IMR-90 (cell line): Measurements from ENCODE around the gene MTA2. TPM values are rescaled to one million over a fixed set of nuclear protein-coding genes. Genes with fewer than 3 reads are reported as not detected.

Experiments used
- ATAC-seq: fragments of 200-7000 bp; cut with Tn5 transposase; 2 replicates; pipeline ENCODE4 v1.9.1; 2020; ENCODE audit warnings: low read depth, mild to moderate bottlenecking, moderate library complexity
- BruUV-seq: library from RNA; stranded (reverse); fragments of 400-500 nt; replicated peaks from 2 replicates; lab custom pipeline; 2021; lab: Mats Ljungman, UMichigan
- CTCF ChIA-PET: fragments of 300-600 bp; formaldehyde crosslinking; extraction: SDS; loops from one replicate; lab custom pipeline; 2021; ENCODE audit warnings: antibody characterized with exemption; lab: Yijun Ruan, JAX
- POLR2A ChIA-PET: fragments of 300-600 bp; sonication (Branson Sonifier 250); formaldehyde crosslinking; loops from one replicate; lab custom pipeline; 2022; ENCODE audit warnings: antibody characterized with exemption; ENCODE audit not compliant: unreplicated experiment; lab: Charles Lee
- DNase-seq: peaks from one replicate; pipeline ENCODE4 v3.0.0; 2013
- H2AFZ ChIP-seq: replicated peaks from 2 replicates; pipeline ENCODE3; 2013; ENCODE audit warnings: low read length, mild to moderate bottlenecking; ENCODE audit not compliant: poor library complexity
- H2AK5ac ChIP-seq: 2 replicates; pipeline ENCODE4 v1.6.1; 2013; ENCODE audit warnings: low read depth, low read length, inconsistent platforms
- H2AK9ac ChIP-seq: replicated peaks from 2 replicates; pipeline ENCODE3; 2013; ENCODE audit warnings: mild to moderate bottlenecking, low read depth, low read length, moderate library complexity; ENCODE audit not compliant: poor library complexity
- H2BK120ac ChIP-seq: 2 replicates; pipeline ENCODE4 v1.6.1; 2013; ENCODE audit warnings: low read depth, low read length, inconsistent platforms
- H2BK15ac ChIP-seq: 3 replicates; pipeline ENCODE4 v1.6.1; 2013; ENCODE audit warnings: low read depth, low read length, inconsistent platforms
- H2BK20ac ChIP-seq: 2 replicates; pipeline ENCODE4 v1.6.1; 2013; ENCODE audit warnings: low read depth, mild to moderate bottlenecking, inconsistent platforms, low read length, moderate library complexity
- H2BK5ac ChIP-seq: 2 replicates; pipeline ENCODE4 v1.6.1; 2013; ENCODE audit warnings: mild to moderate bottlenecking, low read depth, low read length, inconsistent platforms; ENCODE audit not compliant: poor library complexity, severe bottlenecking
- H3K14ac ChIP-seq: replicated peaks from 2 replicates; pipeline ENCODE4 v1.6.1; 2013; ENCODE audit warnings: low read depth, low read length, inconsistent platforms
- H3K18ac ChIP-seq: 2 replicates; pipeline ENCODE4 v1.6.1; 2013; ENCODE audit warnings: low read depth, low read length, control low read depth
- H3K23ac ChIP-seq: 2 replicates; pipeline ENCODE4 v1.6.1; 2013; ENCODE audit warnings: low read depth, low read length, inconsistent platforms
- H3K27ac ChIP-seq: 2 replicates; pipeline ENCODE4 v1.5.1; 2013; ENCODE audit warnings: mild to moderate bottlenecking, control low read depth, low read length; ENCODE audit not compliant: insufficient read depth
- H3K27me3 ChIP-seq: 2 replicates; pipeline ENCODE4 v1.6.1; 2013; ENCODE audit warnings: low read length; ENCODE audit not compliant: control insufficient read depth, insufficient read depth
- H3K36me3 ChIP-seq: 2 replicates; pipeline ENCODE4 v1.6.1; 2013; ENCODE audit warnings: low read length, mixed read lengths; ENCODE audit not compliant: control insufficient read depth, insufficient read depth
- H3K4ac ChIP-seq: 2 replicates; pipeline ENCODE4 v1.6.1; 2013; ENCODE audit warnings: low read depth, low read length, inconsistent platforms
- H3K4me1 ChIP-seq: 2 replicates; pipeline ENCODE4 v1.6.1; 2013; ENCODE audit warnings: low read length, mixed read lengths; ENCODE audit not compliant: control insufficient read depth, insufficient read depth
- H3K4me2 ChIP-seq: 2 replicates; pipeline ENCODE4 v1.6.1; 2013; ENCODE audit warnings: low read depth, mild to moderate bottlenecking, control low read depth, low read length, moderate library complexity
- H3K4me3 ChIP-seq: 2 replicates; pipeline ENCODE4 v1.5.1; 2013; ENCODE audit warnings: low read depth, mild to moderate bottlenecking, control low read depth, low read length, moderate library complexity; ENCODE audit not compliant: insufficient read depth
- H3K56ac ChIP-seq: 2 replicates; pipeline ENCODE4 v1.6.1; 2013; ENCODE audit warnings: low read length, inconsistent platforms; ENCODE audit not compliant: insufficient read depth; ENCODE audit errors: extremely low read depth
- H3K79me1 ChIP-seq, 2 experiments: 2 replicates each; pipeline ENCODE4 v1.6.1; 2013; ENCODE audit warnings: low read length in 2 of 2, inconsistent platforms in 1 of 2, low read depth in 1 of 2
- H3K9ac ChIP-seq: 2 replicates; pipeline ENCODE4 v1.6.1; 2013; ENCODE audit warnings: low read depth, low read length, control low read depth
- H3K9me1 ChIP-seq: 2 replicates; pipeline ENCODE4 v1.6.1; 2013; ENCODE audit warnings: low read length, inconsistent platforms; ENCODE audit not compliant: insufficient read depth
- H3K9me3 ChIP-seq: 2 replicates; pipeline ENCODE4 v1.6.1; 2013; ENCODE audit warnings: low read length; ENCODE audit not compliant: control insufficient read depth, insufficient read depth
- H4K20me1 ChIP-seq: 2 replicates; pipeline ENCODE4 v1.6.1; 2013; ENCODE audit warnings: low read length, inconsistent platforms; ENCODE audit not compliant: insufficient read depth
- H4K5ac ChIP-seq: 2 replicates; pipeline ENCODE4 v1.6.1; 2013; ENCODE audit warnings: mild to moderate bottlenecking, low read depth, low read length, control low read depth
- H4K8ac ChIP-seq, 2 experiments: 2 replicates each; pipeline ENCODE4 v1.6.1; 2013; ENCODE audit warnings: low read depth in 2 of 2, low read length in 2 of 2, control low read depth in 1 of 2, inconsistent platforms in 1 of 2
- H4K91ac ChIP-seq: 2 replicates; pipeline ENCODE4 v1.6.1; 2013; ENCODE audit warnings: low read depth, low read length, inconsistent platforms; ENCODE audit not compliant: insufficient read depth
- CTCF ChIP-seq: conservative IDR thresholded peaks from 2 replicates; pipeline ENCODE4 v1.5.1; 2012; ENCODE audit warnings: mild to moderate bottlenecking, low read depth, low read length, improper control_type of control experiment
- MXI1 ChIP-seq: IDR thresholded peaks from 2 replicates; pipeline ENCODE4 v1.6.1; 2012; ENCODE audit warnings: low read depth, mild to moderate bottlenecking, low read length, moderate library complexity, borderline replicate concordance
- POLR2A ChIP-seq: IDR thresholded peaks from 2 replicates; pipeline ENCODE4 v1.6.1; 2012; ENCODE audit warnings: mild to moderate bottlenecking, low read depth, low read length
- RCOR1 ChIP-seq: IDR thresholded peaks from 2 replicates; pipeline ENCODE4 v1.6.1; 2012; ENCODE audit warnings: mild to moderate bottlenecking, low read length, improper control_type of control experiment; ENCODE audit not compliant: insufficient replicate concordance
- WGBS, 2 experiments: methylation state at CpG; one replicate each; pipeline versions ENCODE4 v1.1.5 to v1.1.7; 2013; ENCODE audit warnings: missing lambda C conversion rate in 2 of 2; ENCODE audit not compliant: insufficient read length in 1 of 2; ENCODE audit errors: extremely low coverage in 2 of 2; 5-methylcytosine and 5-hydroxymethylcytosine counted together
- dilution Hi-C: fragments of 300-500 bp; cut with HindIII; formaldehyde crosslinking; loops from one replicate; pipeline ENCODE4 v1.14.3; 2018; ENCODE audit warnings: low sequenced_read_pairs; ENCODE audit not compliant: unreplicated experiment
- in situ Hi-C: fragments of 300-500 bp; cut with MboI; formaldehyde crosslinking; loops from 3 replicates; pipeline ENCODE4 v1.14.3; 2019; ENCODE audit warnings: low sequenced_read_pairs, inconsistent platforms, mixed read lengths
- intact Hi-C: fragments of 100-400 bp; cut with micrococcal nuclease; formaldehyde crosslinking; loops from 2 replicates; pipeline ENCODE4 v1.10.0; 2022
- polyA plus RNA-seq, 3 experiments: library from polyadenylated mRNA; depleted of rRNA; stranded (reverse); fragments of >200 nt; gene quantifications; 2 replicates each; pipeline ENCODE4 v1.2.3, GENCODE V29; 2012; ENCODE audit warnings: low replicate concordance in 1 of 3
- total RNA-seq: library from RNA; depleted of rRNA; stranded (reverse); fragments of >200 nt; gene quantifications from 2 replicates; pipeline ENCODE4 v1.2.3, GENCODE V29; 2012

MTA2 gene
- total and polyA plus RNA-seq, 2 of the 4 experiments (the other 2 are of a cell fraction), result 34.8 to 136 TPM

GRCh38 chr11:62573006-62573591, 28.6 kb downstream of the MTA2 start:
- DNase-seq (no peak), ATAC-seq (no peak; the same call in 1 of the 2 replicates)
- Histone ChIP-seq H3K9me1 (peaks cover 11% of the 10 kb centered on the region), H2BK5ac (peak overlapping the region; percentile 83), H3K4me1 (peaks cover 12% of the 10 kb centered on the region), H2AK9ac (peak overlapping the region; percentile 100), H4K20me1 (peaks cover 44% of the 10 kb centered on the region), H2AK5ac (peak overlapping the region; percentile 96), H3K4ac (peak overlapping the region; percentile 95), H2BK120ac (no peak overlapping the region), H3K9me3 (no peaks in the 10 kb centered on the region), H2AFZ (peak overlapping the region; percentile 79), H3K23ac (peak overlapping the region; percentile 99), H3K27me3 (no peaks in the 10 kb centered on the region), H3K27ac (peak overlapping the region; percentile 73), H2BK15ac (no peak overlapping the region), H4K8ac (peak overlapping the region; percentile 16 to 81; a peak in 2 of 4 replicates), H4K91ac (peak overlapping the region; percentile 62), H3K14ac (peak overlapping the region; percentile 84), H3K36me3 (peaks cover 50% of the 10 kb centered on the region), H2BK20ac (no peak overlapping the region), H3K18ac (peak overlapping the region; percentile 2; the same call in 1 of the 2 replicates), H3K56ac (peak overlapping the region; percentile 90), H3K4me2 (peak overlapping the region; percentile 90), H3K9ac (peak overlapping the region; percentile 86), H4K5ac (no peak overlapping the region; the same call in 1 of the 2 replicates), H3K4me3 (peak overlapping the region; percentile 74), H3K79me1 (peaks cover 18 to 74% of the 10 kb centered on the region in 2 experiments)
- dilution Hi-C loops, result no loop called here
- CTCF ChIA-PET, result interaction anchor here (1.2 to 1.5 kb wide), 2 partner anchors 13 to 30 kb away, joined by 6 to 8 read pairs; no protein-coding TSS in a partner anchor
- BruUV-seq, result no TSS peak
- TF ChIP-seq RCOR1 (no peak), MXI1 (no peak), POLR2A (no peak), CTCF (no peak)
- 1% methylated on average over 20 of the region's 33 CpGs; no CpG with 5 or more reads in 1 of the 2 experiments for WGBS, 2 experiments
- POLR2A ChIA-PET, result interaction anchor here (0.5 to 1.6 kb wide), 12 partner anchors 9 to 136 kb away, joined by 3 to 15 read pairs (median 3); partner anchors contain the start of genes C11orf98, CSKMT, GANAB and LRRN4CL
- in situ Hi-C loops, result no loop called here
- intact Hi-C loops, result no loop called here
